Measurements from ENCODE around the gene LAPTM5.

LAPTM5 gene

GRCh38 chr1:30756545-30757351 is 826 bp downstream of the LAPTM5 start:
- H3K14ac ChIP-seq (ENCODE audit: low read length): peak overlapping the region; percentile 83
- H3K36me3 ChIP-seq (replicated peaks in 1 of 2; ENCODE audit: control insufficient read depth in 2 of 2, insufficient read depth in 2 of 2, low read length in 2 of 2): no peaks in the 10 kb centered on the region
- DNase-seq (ENCODE audit: low spot score): no peak
- WGBS, 2 donors (ENCODE audit: extremely low coverage in 2 of 2, insufficient read length in 2 of 2, insufficient replicate concordance in 1 of 2): no CpG with 5 or more reads among the region's 17 CpGs
- H3K4me2 ChIP-seq (ENCODE audit: insufficient read depth, low read length, poor library complexity, severe bottlenecking): no peak overlapping the region
- peak overlapping the region; percentile 45 for H2AFZ ChIP-seq (ENCODE audit: low read length)
- H4K91ac ChIP-seq (ENCODE audit: low read depth, low read length, poor library complexity): no peak overlapping the region
- no peaks in the 10 kb centered on the region for H3K27me3 ChIP-seq (ENCODE audit: control insufficient read depth in 3 of 3, insufficient read depth in 3 of 3, low read depth in 1 of 3, low read length in 3 of 3)
- H3K9me3 ChIP-seq (replicated peaks in 1 of 2; ENCODE audit: control insufficient read depth in 2 of 2, insufficient read depth in 1 of 2, low read depth in 1 of 2, low read length in 2 of 2): peaks cover 0 to 3% of the 10 kb centered on the region in 2 donors
- H3K4me3 ChIP-seq (ENCODE audit: low read length in 2 of 2): no peak overlapping the region
- peak overlapping the region; percentile 52 for H3K23ac ChIP-seq (ENCODE audit: low read depth, low read length, poor library complexity)
- peak overlapping the region; percentile 62 for H3K18ac ChIP-seq (ENCODE audit: low read length)
- H3K4me1 ChIP-seq (ENCODE audit: control insufficient read depth in 2 of 2, insufficient read depth in 1 of 2, low read depth in 1 of 2, low read length in 2 of 2): peaks cover 11 to 17% of the 10 kb centered on the region in 2 donors
- no peak overlapping the region for H3K27ac ChIP-seq (replicated peaks; ENCODE audit: low read length)
- peak overlapping the region; percentile 20 for H2AK5ac ChIP-seq (ENCODE audit: low read depth, low read length)
- no peak overlapping the region for H2BK12ac ChIP-seq (ENCODE audit: low read length)
- no peak overlapping the region for H3K4ac ChIP-seq (ENCODE audit: low read length)
- H3K79me1 ChIP-seq (ENCODE audit: low read depth, low read length): no peaks in the 10 kb centered on the region
- no peak overlapping the region for H2BK120ac ChIP-seq (ENCODE audit: low read depth, low read length)
- no peak overlapping the region for H4K8ac ChIP-seq (ENCODE audit: low read depth, low read length)
- peak overlapping the region; percentile 43 for H2BK15ac ChIP-seq (ENCODE audit: low read length)
- H2BK5ac ChIP-seq (ENCODE audit: low read length): no peak overlapping the region
- H3K9ac ChIP-seq (ENCODE audit: low read depth, low read length, poor library complexity): peak overlapping the region; percentile 26

DNA sequence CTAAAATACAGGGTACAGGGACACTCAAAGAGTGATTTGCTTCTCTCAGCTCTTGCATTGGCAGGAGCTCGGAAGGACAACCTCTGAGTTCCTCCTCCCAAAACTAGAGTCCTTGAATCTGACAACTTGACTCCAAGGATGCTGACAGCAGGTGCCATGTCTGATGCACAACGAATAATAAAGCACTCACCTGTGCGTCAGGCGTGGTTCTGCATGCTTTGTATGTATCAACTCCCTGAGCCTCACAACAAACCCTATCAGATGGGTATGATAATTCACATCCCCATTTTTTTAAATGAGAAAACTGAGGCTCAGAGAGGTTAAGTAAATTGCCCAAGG is 1.4 kb downstream of the LAPTM5 start:
- Histone ChIP-seq H2BK12ac (ENCODE audit: low read length) (no peak overlapping the region), H2BK5ac (ENCODE audit: low read length) (no peak overlapping the region), H3K27ac (replicated peaks; ENCODE audit: low read length) (no peak overlapping the region), H3K4ac (ENCODE audit: low read length) (no peak overlapping the region), H3K9me3 (replicated peaks in 1 of 2; ENCODE audit: control insufficient read depth in 2 of 2, insufficient read depth in 1 of 2, low read depth in 1 of 2, low read length in 2 of 2) (peaks cover 0 to 3% of the 10 kb centered on the region in 2 donors), H3K79me1 (ENCODE audit: low read depth, low read length) (no peaks in the 10 kb centered on the region), H2AK5ac (ENCODE audit: low read depth, low read length) (peak overlapping the region; percentile 20), H4K8ac (ENCODE audit: low read depth, low read length) (no peak overlapping the region), H2BK15ac (ENCODE audit: low read length) (no peak overlapping the region), H3K4me2 (ENCODE audit: insufficient read depth, low read length, poor library complexity, severe bottlenecking) (no peak overlapping the region), H3K9ac (ENCODE audit: low read depth, low read length, poor library complexity) (no peak overlapping the region), H3K18ac (ENCODE audit: low read length) (peak overlapping the region; percentile 61), H3K14ac (ENCODE audit: low read length) (no peak overlapping the region), H3K23ac (ENCODE audit: low read depth, low read length, poor library complexity) (no peak overlapping the region), H3K4me3 (ENCODE audit: low read length in 2 of 2) (no peak overlapping the region), H3K4me1 (ENCODE audit: control insufficient read depth in 2 of 2, insufficient read depth in 1 of 2, low read depth in 1 of 2, low read length in 2 of 2) (peaks cover 9 to 11% of the 10 kb centered on the region in 2 donors), H4K91ac (ENCODE audit: low read depth, low read length, poor library complexity) (no peak overlapping the region), H3K36me3 (replicated peaks in 1 of 2; ENCODE audit: control insufficient read depth in 2 of 2, insufficient read depth in 2 of 2, low read length in 2 of 2) (no peaks in the 10 kb centered on the region), H3K27me3 (ENCODE audit: control insufficient read depth in 3 of 3, insufficient read depth in 3 of 3, low read depth in 1 of 3, low read length in 3 of 3) (no peaks in the 10 kb centered on the region), H2AFZ (ENCODE audit: low read length) (no peak overlapping the region), H2BK120ac (ENCODE audit: low read depth, low read length) (no peak overlapping the region)
- DNase-seq (ENCODE audit: low spot score): no peak
- WGBS, 2 donors (ENCODE audit: extremely low coverage in 2 of 2, insufficient read length in 2 of 2, insufficient replicate concordance in 1 of 2): no CpG with 5 or more reads among the region's 4 CpGs

GRCh38 chr1:30755746-30756145 is 1.8 kb downstream of the LAPTM5 start:
- H2BK5ac ChIP-seq (ENCODE audit: low read length): no peak overlapping the region
- no peak overlapping the region for H2BK120ac ChIP-seq (ENCODE audit: low read depth, low read length)
- peak overlapping the region; percentile 61 for H3K18ac ChIP-seq (ENCODE audit: low read length)
- no peak overlapping the region for H2BK15ac ChIP-seq (ENCODE audit: low read length)
- peaks cover 0 to under 1% of the 10 kb centered on the region in 2 donors for H3K9me3 ChIP-seq (replicated peaks in 1 of 2; ENCODE audit: control insufficient read depth in 2 of 2, insufficient read depth in 1 of 2, low read depth in 1 of 2, low read length in 2 of 2)
- no peak overlapping the region for H3K27ac ChIP-seq (replicated peaks; ENCODE audit: low read length)
- H3K14ac ChIP-seq (ENCODE audit: low read length): no peak overlapping the region
- no peak for DNase-seq (ENCODE audit: low spot score)
- H2AK5ac ChIP-seq (ENCODE audit: low read depth, low read length): no peak overlapping the region
- H3K27me3 ChIP-seq (ENCODE audit: control insufficient read depth in 3 of 3, insufficient read depth in 3 of 3, low read depth in 1 of 3, low read length in 3 of 3): no peaks in the 10 kb centered on the region
- no peaks in the 10 kb centered on the region for H3K36me3 ChIP-seq (replicated peaks in 1 of 2; ENCODE audit: control insufficient read depth in 2 of 2, insufficient read depth in 2 of 2, low read length in 2 of 2)
- H3K4me1 ChIP-seq (ENCODE audit: control insufficient read depth in 2 of 2, insufficient read depth in 1 of 2, low read depth in 1 of 2, low read length in 2 of 2): peaks cover 7% of the 10 kb centered on the region in 2 donors
- peak overlapping the region; percentile 61 for H4K91ac ChIP-seq (ENCODE audit: low read depth, low read length, poor library complexity)
- H3K23ac ChIP-seq (ENCODE audit: low read depth, low read length, poor library complexity): no peak overlapping the region
- H3K4me2 ChIP-seq (ENCODE audit: insufficient read depth, low read length, poor library complexity, severe bottlenecking): no peak overlapping the region
- H2AFZ ChIP-seq (ENCODE audit: low read length): no peak overlapping the region
- no CpG with 5 or more reads among the region's 4 CpGs for WGBS, 2 donors (ENCODE audit: extremely low coverage in 2 of 2, insufficient read length in 2 of 2, insufficient replicate concordance in 1 of 2)
- H3K4ac ChIP-seq (ENCODE audit: low read length): no peak overlapping the region
- H3K79me1 ChIP-seq (ENCODE audit: low read depth, low read length): no peaks in the 10 kb centered on the region
- no peak overlapping the region for H3K4me3 ChIP-seq (ENCODE audit: low read length in 2 of 2)
- no peak overlapping the region for H3K9ac ChIP-seq (ENCODE audit: low read depth, low read length, poor library complexity)
- H4K8ac ChIP-seq (ENCODE audit: low read depth, low read length): no peak overlapping the region
- no peak overlapping the region for H2BK12ac ChIP-seq (ENCODE audit: low read length)

DNA sequence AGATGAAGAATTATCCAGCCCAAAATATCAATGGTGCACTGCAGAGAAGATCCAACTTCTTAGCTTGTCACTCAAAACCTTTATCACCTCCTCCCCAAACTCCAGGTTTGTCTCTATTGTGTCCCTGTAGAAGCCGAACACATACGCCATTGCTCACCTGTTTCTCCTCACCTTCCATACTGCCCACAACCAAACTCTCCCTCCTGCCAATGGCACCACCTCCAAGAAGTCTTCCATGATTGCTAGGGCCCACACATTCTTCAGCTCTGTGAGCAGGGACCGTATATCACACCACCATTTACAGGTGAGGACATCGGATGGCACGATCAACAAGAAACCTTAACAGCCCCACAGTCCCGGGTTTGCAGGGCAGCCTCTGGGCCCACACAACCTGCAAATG is 2.2 kb downstream of the LAPTM5 start:
- H3K9ac ChIP-seq (ENCODE audit: low read depth, low read length, poor library complexity): no peak overlapping the region
- H3K4me2 ChIP-seq (ENCODE audit: insufficient read depth, low read length, poor library complexity, severe bottlenecking): no peak overlapping the region
- H3K4me1 ChIP-seq (ENCODE audit: control insufficient read depth in 2 of 2, insufficient read depth in 1 of 2, low read depth in 1 of 2, low read length in 2 of 2): peaks cover 6% of the 10 kb centered on the region in 2 donors
- no peak overlapping the region for H2BK5ac ChIP-seq (ENCODE audit: low read length)
- no peaks in the 10 kb centered on the region for H3K36me3 ChIP-seq (replicated peaks in 1 of 2; ENCODE audit: control insufficient read depth in 2 of 2, insufficient read depth in 2 of 2, low read length in 2 of 2)
- no peak overlapping the region for H2AK5ac ChIP-seq (ENCODE audit: low read depth, low read length)
- no peak overlapping the region for H3K4ac ChIP-seq (ENCODE audit: low read length)
- no CpG with 5 or more reads among the region's 6 CpGs for WGBS, 2 donors (ENCODE audit: extremely low coverage in 2 of 2, insufficient read length in 2 of 2, insufficient replicate concordance in 1 of 2)
- H4K8ac ChIP-seq (ENCODE audit: low read depth, low read length): no peak overlapping the region
- no peak overlapping the region for H3K18ac ChIP-seq (ENCODE audit: low read length)
- H3K79me1 ChIP-seq (ENCODE audit: low read depth, low read length): no peaks in the 10 kb centered on the region
- H2BK12ac ChIP-seq (ENCODE audit: low read length): no peak overlapping the region
- H4K91ac ChIP-seq (ENCODE audit: low read depth, low read length, poor library complexity): no peak overlapping the region
- no peak overlapping the region for H3K4me3 ChIP-seq (ENCODE audit: low read length in 2 of 2)
- H3K14ac ChIP-seq (ENCODE audit: low read length): no peak overlapping the region
- H2AFZ ChIP-seq (ENCODE audit: low read length): no peak overlapping the region
- no peak overlapping the region for H3K23ac ChIP-seq (ENCODE audit: low read depth, low read length, poor library complexity)
- H2BK120ac ChIP-seq (ENCODE audit: low read depth, low read length): no peak overlapping the region
- no peaks in the 10 kb centered on the region for H3K9me3 ChIP-seq (replicated peaks in 1 of 2; ENCODE audit: control insufficient read depth in 2 of 2, insufficient read depth in 1 of 2, low read depth in 1 of 2, low read length in 2 of 2)
- no peaks in the 10 kb centered on the region for H3K27me3 ChIP-seq (ENCODE audit: control insufficient read depth in 3 of 3, insufficient read depth in 3 of 3, low read depth in 1 of 3, low read length in 3 of 3)
- H2BK15ac ChIP-seq (ENCODE audit: low read length): no peak overlapping the region
- H3K27ac ChIP-seq (replicated peaks; ENCODE audit: low read length): no peak overlapping the region
- no peak for DNase-seq (ENCODE audit: low spot score)

Measured in neuronal stem cell (in vitro differentiated cells).